Vagina (tissue), 2 donors: ENCODE data around the gene VNN1. TPM values are rescaled to one million over a fixed set of nuclear protein-coding genes. Genes with fewer than 3 reads are reported as not detected.

Experiments
- DNase-seq, 2 donors: peaks; one replicate each; pipeline ENCODE4 v3.0.0-alpha.2; 2017; ENCODE audit errors: extremely low spot score in 2 of 2
- H3K27ac ChIP-seq: fragments of 200-600 bp; sonication (generic); one replicate; pipeline ENCODE4 v1.5.1; 2019
- H3K27me3 ChIP-seq: fragments of 200-600 bp; sonication (generic); one replicate; pipeline ENCODE4 v1.5.1; 2019
- H3K36me3 ChIP-seq, 2 donors: fragments of 200-600 bp; sonication (generic); one replicate each; pipeline ENCODE4 v1.5.1; 2017 to 2019
- H3K4me1 ChIP-seq: fragments of 200-600 bp; sonication (generic); one replicate; pipeline ENCODE4 v1.5.1; 2019
- H3K4me3 ChIP-seq, 2 donors: fragments of 200-600 bp; sonication (generic); 1 replicate in 1 of 2; 2 replicates in 1 of 2; pipeline ENCODE4 v1.5.1; 2016 to 2019
- H3K9me3 ChIP-seq: fragments of 200-600 bp; sonication (generic); one replicate; pipeline ENCODE4 v1.5.1; 2019
- CTCF ChIP-seq, 3 experiments: fragments of 450-650 bp in 2 of 3; fragments of 200-600 bp in 1 of 3; sonication (generic) in 1 of 3; IDR thresholded peaks; one replicate each; pipeline ENCODE4 v1.5.1; 2017 to 2019; ENCODE audit warnings: antibody characterized with exemption in 3 of 3, mild to moderate bottlenecking in 2 of 3, moderate library complexity in 2 of 3
- POLR2A ChIP-seq, 2 donors: fragments of 450-650 bp; IDR thresholded peaks; one replicate each; pipeline ENCODE4 v1.6.1; 2017; ENCODE audit warnings: antibody characterized with exemption in 2 of 2, mild to moderate bottlenecking in 2 of 2, moderate library complexity in 2 of 2
- POLR2AphosphoS5 ChIP-seq, 2 donors: sonication (generic); formaldehyde crosslinking; IDR thresholded peaks; one replicate each; pipeline ENCODE4 v1.9.0; 2017; ENCODE audit warnings: antibody characterized with exemption in 2 of 2, mild to moderate bottlenecking in 2 of 2, low read depth in 1 of 2; ENCODE audit not compliant: insufficient read depth in 1 of 2
- intact Hi-C: fragments of 100-400 bp; cut with DNase I; formaldehyde crosslinking; loops from one replicate; pipeline ENCODE4 v1.15.1; 2023
- total RNA-seq: library from RNA; depleted of rRNA; stranded (reverse); fragments of >200 nt; gene quantifications from one replicate; pipeline ENCODE4 v1.2.3, GENCODE V29; 2016

Gene VNN1
- total RNA-seq, result 2.0 TPM

GRCh38 chr6:132713352-132714134, at the start of gene VNN1:
VNN1 (minus strand) TSS chr6:132714055; CDS start chr6:132714035, 20 bp downstream.
- Histone ChIP-seq H3K4me1 (no peaks in the 10 kb centered on the region), H3K27ac (no peak within 1 kb of the TSS), H3K36me3 (no peaks in the 10 kb centered on the region), H3K4me3 (no peak within 1 kb of the TSS), H3K9me3 (no peaks in the 10 kb centered on the region), H3K27me3 (no peaks in the 10 kb centered on the region)
- TF ChIP-seq POLR2AphosphoS5 (IDR thresholded peaks at IDR 0.05; ENCODE audit: insufficient read depth in 1 of 2, low read depth in 1 of 2) (no peak), CTCF (IDR thresholded peaks at IDR 0.05) (no peak), POLR2A (IDR thresholded peaks at IDR 0.05) (no peak)
- DNase-seq, result no peak
- intact Hi-C loops, result no loop called here

GRCh38 chr6:132763269-132763668, 49.4 kb upstream of the VNN1 start:
- intact Hi-C loops, result no loop called here
- Histone ChIP-seq H3K27me3 (no peaks in the 10 kb centered on the region), H3K9me3 (no peaks in the 10 kb centered on the region), H3K36me3 (no peaks in the 10 kb centered on the region), H3K27ac (no peak overlapping the region), H3K4me1 (no peaks in the 10 kb centered on the region), H3K4me3 (no peak overlapping the region)
- no peak for TF ChIP-seq CTCF (IDR thresholded peaks at IDR 0.05)
- no peak for TF ChIP-seq POLR2A (IDR thresholded peaks at IDR 0.05)
- TF ChIP-seq POLR2AphosphoS5 (IDR thresholded peaks at IDR 0.05; ENCODE audit: insufficient read depth in 1 of 2, low read depth in 1 of 2), result no peak
- DNase-seq, result no peak

GRCh38 chr6:132760256-132760655, 46.4 kb upstream of the VNN1 start:
- H3K27ac ChIP-seq, result no peak overlapping the region
- no peak for DNase-seq
- H3K4me1 ChIP-seq, result no peaks in the 10 kb centered on the region
- intact Hi-C loops, result no loop called here
- no peak for TF ChIP-seq POLR2A (IDR thresholded peaks at IDR 0.05)
- no peak for TF ChIP-seq POLR2AphosphoS5 (IDR thresholded peaks at IDR 0.05; ENCODE audit: insufficient read depth in 1 of 2, low read depth in 1 of 2)
- no peak for TF ChIP-seq CTCF (IDR thresholded peaks at IDR 0.05)
- no peaks in the 10 kb centered on the region for H3K9me3 ChIP-seq
- H3K27me3 ChIP-seq, result no peaks in the 10 kb centered on the region
- no peak overlapping the region for H3K4me3 ChIP-seq
- H3K36me3 ChIP-seq, result no peaks in the 10 kb centered on the region

GRCh38 chr6:132758689-132759088, 44.8 kb upstream of the VNN1 start:
- no peak overlapping the region for H3K27ac ChIP-seq
- intact Hi-C loops, result no loop called here
- H3K9me3 ChIP-seq, result no peaks in the 10 kb centered on the region
- TF ChIP-seq POLR2A (IDR thresholded peaks at IDR 0.05), result no peak
- no peak for TF ChIP-seq POLR2AphosphoS5 (IDR thresholded peaks at IDR 0.05; ENCODE audit: insufficient read depth in 1 of 2, low read depth in 1 of 2)
- no peak for TF ChIP-seq CTCF (IDR thresholded peaks at IDR 0.05)
- H3K27me3 ChIP-seq, result no peaks in the 10 kb centered on the region
- H3K4me3 ChIP-seq, result no peak overlapping the region
- DNase-seq, result no peak
- no peaks in the 10 kb centered on the region for H3K36me3 ChIP-seq
- H3K4me1 ChIP-seq, result no peaks in the 10 kb centered on the region

- no peak for DNase-seq
- Histone ChIP-seq H3K9me3 (no peaks in the 10 kb centered on the region), H3K27me3 (no peaks in the 10 kb centered on the region), H3K36me3 (no peaks in the 10 kb centered on the region), H3K4me1 (no peaks in the 10 kb centered on the region), H3K27ac (no peak overlapping the region), H3K4me3 (no peak overlapping the region)
- TF ChIP-seq CTCF (IDR thresholded peaks at IDR 0.05), result no peak
- intact Hi-C loops, result no loop called here
Observed at GRCh38 chr6:132752255-132752654, 38.4 kb upstream of the VNN1 start.
